Activated T-helper 1 cell treated with anti-CD3 and anti-CD28 coated beads, Interleukin-12 subunit alpha, Interleukin-12 subunit beta, Interleukin-2, Interleukin-4 antibody, amounts not matched to agents 30 ng/mL and 10 ng/mL and 1 ng/mL, durations not matched to agents 14 hours and 24 hours and 36 hours (primary cell): Measurements from ENCODE around the gene KIFC1. TPM values are rescaled to one million over a fixed set of nuclear protein-coding genes. Genes with fewer than 3 reads are reported as not detected.

Source experiments
- DNase-seq: peaks from one replicate; pipeline ENCODE4 v3.0.0; 2021; ENCODE audit warnings: low spot score
- H3K27ac Mint-ChIP-seq: one replicate; pipeline ENCODE4 v1.8.0; 2021; ENCODE audit warnings: mild to moderate bottlenecking, mixed read lengths
- H3K27me3 Mint-ChIP-seq: one replicate; pipeline ENCODE4 v1.8.0; 2022; ENCODE audit warnings: mild to moderate bottlenecking, moderate library complexity, mixed read lengths; ENCODE audit not compliant: insufficient read depth
- H3K36me3 Mint-ChIP-seq: one replicate; pipeline ENCODE4 v1.8.0; 2021; ENCODE audit warnings: low read depth, mixed read lengths
- H3K4me1 Mint-ChIP-seq: one replicate; pipeline ENCODE4 v1.8.0; 2021; ENCODE audit warnings: low read depth, mixed read lengths
- H3K4me3 Mint-ChIP-seq: one replicate; pipeline ENCODE4 v1.8.0; 2021; ENCODE audit warnings: mild to moderate bottlenecking, moderate library complexity, mixed read lengths
- H3K9me3 Mint-ChIP-seq: one replicate; pipeline ENCODE4 v1.8.0; 2021; ENCODE audit warnings: mixed read lengths
- intact Hi-C: fragments of 100-400 bp; cut with micrococcal nuclease; formaldehyde crosslinking; loops from one replicate; pipeline ENCODE4 v1.15.1; 2024
- total RNA-seq: library from RNA; stranded (reverse); gene quantifications from 2 replicates; pipeline ENCODE4 v1.2.3, GENCODE V29; 2022

The KIFC1 gene
- total RNA-seq, 1 donor from 2014 or later = 59.6 TPM

GRCh38 chr6:33426590-33427511 is 35.2 kb downstream of the KIFC1 start:
- peak overlapping the region; percentile 89 for H3K4me3 Mint-ChIP-seq
- H3K36me3 Mint-ChIP-seq = peaks cover 17% of the 10 kb centered on the region
- intact Hi-C loops = loop anchor here (1.0 to 5.0 kb wide), 6 partner anchors 9 to 195 kb away; partner anchors contain the start of genes CUTA, ITPR3, KIFC1 and RPS18
- H3K27me3 Mint-ChIP-seq = no peaks in the 10 kb centered on the region
- peak overlapping the region; percentile 92 for H3K27ac Mint-ChIP-seq
- no peaks in the 10 kb centered on the region for H3K9me3 Mint-ChIP-seq
- no peak for DNase-seq
- peaks cover 74% of the 10 kb centered on the region for H3K4me1 Mint-ChIP-seq

- intact Hi-C loops = loop anchor here (2.0 to 5.0 kb wide), 3 partner anchors 143 to 195 kb away; partner anchors contain the start of genes ITPR3, RPS18 and VPS52
- Mint-ChIP-seq H3K4me3 (peak overlapping the region; percentile 89), H3K27ac (peak overlapping the region; percentile 92), H3K27me3 (no peaks in the 10 kb centered on the region), H3K4me1 (peaks cover 82% of the 10 kb centered on the region), H3K9me3 (no peaks in the 10 kb centered on the region), H3K36me3 (peaks cover 19% of the 10 kb centered on the region)
- peak; percentile 51 for DNase-seq
Measured at GRCh38 chr6:33427585-33428223, 36.1 kb downstream of the KIFC1 start.

- Mint-ChIP-seq H3K36me3 (peaks cover 18% of the 10 kb centered on the region), H3K27me3 (no peaks in the 10 kb centered on the region), H3K4me1 (peaks cover 79% of the 10 kb centered on the region), H3K9me3 (no peaks in the 10 kb centered on the region), H3K4me3 (peak overlapping the region; percentile 89), H3K27ac (peak overlapping the region; percentile 88)
- intact Hi-C loops = loop anchor here (5.0 kb wide), 2 partner anchors 156 to 194 kb away; partner anchors contain the start of genes ITPR3, RPS18 and VPS52
- DNase-seq = no peak
Measured at GRCh38 chr6:33428224-33428965, 36.8 kb downstream of the KIFC1 start.

- no peak for DNase-seq
- Mint-ChIP-seq H3K36me3 (peaks cover 15% of the 10 kb centered on the region), H3K9me3 (no peaks in the 10 kb centered on the region), H3K4me3 (peak overlapping the region; percentile 89), H3K27ac (peak overlapping the region; percentile 88), H3K4me1 (peaks cover 72% of the 10 kb centered on the region), H3K27me3 (no peaks in the 10 kb centered on the region)
- intact Hi-C loops = loop anchor here (5.0 kb wide), 2 partner anchors 157 to 193 kb away; partner anchors contain the start of genes ITPR3, RPS18 and VPS52
Measured at GRCh38 chr6:33428966-33429749, 37.5 kb downstream of the KIFC1 start.

- Mint-ChIP-seq H3K9me3 (no peaks in the 10 kb centered on the region), H3K27ac (peak overlapping the region; percentile 88), H3K36me3 (peaks cover 11% of the 10 kb centered on the region), H3K27me3 (no peaks in the 10 kb centered on the region), H3K4me3 (peak overlapping the region; percentile 89), H3K4me1 (peaks cover 66% of the 10 kb centered on the region)
- DNase-seq = no peak
- intact Hi-C loops = loop anchor here (2.0 to 5.0 kb wide), 3 partner anchors 13 to 193 kb away; partner anchors contain the start of genes ITPR3, RPS18 and VPS52
Measured at GRCh38 chr6:33429750-33430052, 38.1 kb downstream of the KIFC1 start.

- Mint-ChIP-seq H3K9me3 (no peaks in the 10 kb centered on the region), H3K27ac (peak overlapping the region; percentile 88), H3K4me3 (peak overlapping the region; percentile 89), H3K27me3 (no peaks in the 10 kb centered on the region), H3K36me3 (peaks cover 14% of the 10 kb centered on the region), H3K4me1 (peaks cover 60% of the 10 kb centered on the region)
- intact Hi-C loops = loop anchor here (2.0 kb wide), 1 partner anchor 14 kb away; no protein-coding TSS in a partner anchor
- DNase-seq = no peak
Measured at GRCh38 chr6:33430334-33430733, 38.7 kb downstream of the KIFC1 start.

GRCh38 chr6:33430991-33431879 is 39.6 kb downstream of the KIFC1 start:
- peak; percentile 75 for DNase-seq
- intact Hi-C loops = loop anchor here (1.0 to 2.0 kb wide), 2 partner anchors 14 to 23 kb away; partner anchors contain the start of gene ZBTB9
- Mint-ChIP-seq H3K4me3 (peak overlapping the region; percentile 89), H3K27me3 (no peaks in the 10 kb centered on the region), H3K4me1 (peaks cover 55% of the 10 kb centered on the region), H3K9me3 (no peaks in the 10 kb centered on the region), H3K27ac (peak overlapping the region; percentile 88), H3K36me3 (peaks cover 20% of the 10 kb centered on the region)

- peak overlapping the region; percentile 8 for H3K27ac Mint-ChIP-seq
- no peaks in the 10 kb centered on the region for H3K27me3 Mint-ChIP-seq
- intact Hi-C loops = loop anchor here (1.0 to 2.0 kb wide), 2 partner anchors 15 to 22 kb away; partner anchors contain the start of gene ZBTB9
- H3K4me1 Mint-ChIP-seq = peaks cover 49% of the 10 kb centered on the region
- H3K36me3 Mint-ChIP-seq = peaks cover 23% of the 10 kb centered on the region
- no peak for DNase-seq
- no peaks in the 10 kb centered on the region for H3K9me3 Mint-ChIP-seq
- H3K4me3 Mint-ChIP-seq = no peak overlapping the region
Measured at GRCh38 chr6:33431880-33432541, 40.4 kb downstream of the KIFC1 start.

- peaks cover 44% of the 10 kb centered on the region for H3K4me1 Mint-ChIP-seq
- H3K27ac Mint-ChIP-seq = peak overlapping the region; percentile 24
- peaks cover 27% of the 10 kb centered on the region for H3K36me3 Mint-ChIP-seq
- intact Hi-C loops = no loop called here
- no peaks in the 10 kb centered on the region for H3K9me3 Mint-ChIP-seq
- DNase-seq = no peak
- H3K27me3 Mint-ChIP-seq = no peaks in the 10 kb centered on the region
- no peak overlapping the region for H3K4me3 Mint-ChIP-seq
Measured at GRCh38 chr6:33432546-33432945, 40.9 kb downstream of the KIFC1 start.

- intact Hi-C loops = no loop called here
- Mint-ChIP-seq H3K4me3 (no peak overlapping the region), H3K27me3 (no peaks in the 10 kb centered on the region), H3K9me3 (no peaks in the 10 kb centered on the region), H3K4me1 (peaks cover 44% of the 10 kb centered on the region), H3K27ac (peak overlapping the region; percentile 24), H3K36me3 (peaks cover 28% of the 10 kb centered on the region)
- no peak for DNase-seq
Measured at GRCh38 chr6:33433001-33433543, 41.4 kb downstream of the KIFC1 start.
